Immature natural killer cell (primary cell): Measurements from ENCODE around the gene REL. TPM values are rescaled to one million over a fixed set of nuclear protein-coding genes. Genes with fewer than 3 reads are reported as not detected.
"Not testable (repeated sequence)": the region's sequence is repeated elsewhere in the genome, so short reads cannot be mapped to it uniquely, and the experiment has no call there.

ENCODE experiments used
- DNase-seq, 3 donors: peaks; one replicate each; pipeline ENCODE4 v3.0.0; 2022; ENCODE audit warnings: mixed read lengths in 1 of 3
- H3K27ac Mint-ChIP-seq, 6 donors: one replicate each; pipeline ENCODE4 v1.8.0; 2020; ENCODE audit warnings: mixed read lengths in 6 of 6, mild to moderate bottlenecking in 5 of 6, inconsistent platforms in 4 of 6, moderate library complexity in 3 of 6
- H3K27me3 Mint-ChIP-seq, 3 donors: one replicate each; pipeline ENCODE4 v1.8.0; 2020 to 2021; ENCODE audit warnings: low read depth in 3 of 3, mild to moderate bottlenecking in 3 of 3, mixed read lengths in 3 of 3, moderate library complexity in 3 of 3, inconsistent platforms in 1 of 3
- H3K36me3 Mint-ChIP-seq, 3 donors: one replicate each; pipeline ENCODE4 v1.8.0; 2020; ENCODE audit warnings: mixed read lengths in 3 of 3, inconsistent platforms in 2 of 3, mild to moderate bottlenecking in 2 of 3
- H3K4me1 Mint-ChIP-seq, 2 donors: one replicate each; pipeline ENCODE4 v1.8.0; 2020; ENCODE audit warnings: inconsistent platforms in 2 of 2, mild to moderate bottlenecking in 2 of 2, mixed read lengths in 2 of 2, moderate library complexity in 1 of 2
- H3K4me3 Mint-ChIP-seq, 5 donors: one replicate each; pipeline ENCODE4 v1.8.0; 2020; ENCODE audit warnings: mild to moderate bottlenecking in 5 of 5, mixed read lengths in 5 of 5, inconsistent platforms in 3 of 5, moderate library complexity in 3 of 5
- H3K9me3 Mint-ChIP-seq, 6 donors: one replicate each; pipeline ENCODE4 v1.8.0; 2020; ENCODE audit warnings: mild to moderate bottlenecking in 6 of 6, mixed read lengths in 6 of 6, inconsistent platforms in 4 of 6, moderate library complexity in 3 of 6
- polyA plus RNA-seq, 3 donors: library from polyadenylated mRNA; unstranded; fragments of 300-500 nt; fragmentation: Illumina TruSeq; gene quantifications; one replicate each; pipeline ENCODE4 v1.2.3, GENCODE V29; 2021

REL gene
- polyA plus RNA-seq, 3 donors from 2014 or later: 6.4 to 47.7 (median 21.7) TPM

- Mint-ChIP-seq H3K4me3 (no peak overlapping the region), H3K36me3 (no peaks in the 10 kb centered on the region), H3K27me3 (peaks cover under 1% of the 10 kb centered on the region in 3 donors), H3K27ac (peak overlapping the region in 2 of 6 donors; percentile 0 to 14), H3K4me1 (peaks cover 3 to 7% of the 10 kb centered on the region in 2 donors), H3K9me3 (no peaks in the 10 kb centered on the region)
- DNase-seq: no peak
Measured at GRCh38 chr2:60875520-60875919, 5.9 kb upstream of the REL start.

- Mint-ChIP-seq H3K4me1 (peaks cover 20 to 38% of the 10 kb centered on the region in 2 donors), H3K4me3 (peak overlapping the region; percentile 93 to 98 (median 95)), H3K27ac (peak overlapping the region; percentile 95 to 100 (median 98)), H3K36me3 (no peaks in the 10 kb centered on the region), H3K27me3 (peaks cover 9 to 25% (median 23%) of the 10 kb centered on the region in 3 donors), H3K9me3 (no peaks in the 10 kb centered on the region)
- DNase-seq: no peak
Measured at GRCh38 chr2:60880643-60881046, 729 bp upstream of the REL start.

- peak overlapping the region; percentile 95 to 100 (median 98) for H3K27ac Mint-ChIP-seq
- peaks cover 38 to 61% of the 10 kb centered on the region in 2 donors for H3K4me1 Mint-ChIP-seq
- no peaks in the 10 kb centered on the region for H3K9me3 Mint-ChIP-seq
- DNase-seq: peak; percentile 47 to 60 (median 53)
- peak overlapping the region; percentile 93 to 98 (median 97) for H3K4me3 Mint-ChIP-seq
- no peaks in the 10 kb centered on the region for H3K36me3 Mint-ChIP-seq
- peaks cover 9 to 25% (median 23%) of the 10 kb centered on the region in 3 donors for H3K27me3 Mint-ChIP-seq
Measured at GRCh38 chr2:60882971-60883753, 1.8 kb downstream of the REL start.

GRCh38 chr2:60883896-60884295 is 2.5 kb downstream of the REL start:
- Mint-ChIP-seq H3K36me3 (no peaks in the 10 kb centered on the region), H3K27ac (peak overlapping the region; percentile 95 to 100 (median 98)), H3K9me3 (no peaks in the 10 kb centered on the region), H3K4me1 (peaks cover 45 to 69% of the 10 kb centered on the region in 2 donors), H3K27me3 (peaks cover 9 to 27% (median 23%) of the 10 kb centered on the region in 3 donors), H3K4me3 (peak overlapping the region; percentile 93 to 98 (median 97))
- no peak for DNase-seq

- H3K27me3 Mint-ChIP-seq: peaks cover 9 to 27% (median 25%) of the 10 kb centered on the region in 3 donors
- no peak for DNase-seq
- H3K36me3 Mint-ChIP-seq: peaks cover 0 to 1% (median 0%) of the 10 kb centered on the region in 3 donors
- H3K27ac Mint-ChIP-seq: peak overlapping the region; percentile 89 to 99 (median 94)
- H3K9me3 Mint-ChIP-seq: no peaks in the 10 kb centered on the region
- H3K4me1 Mint-ChIP-seq: peaks cover 53 to 78% of the 10 kb centered on the region in 2 donors
- peak overlapping the region; percentile 74 to 97 (median 94) for H3K4me3 Mint-ChIP-seq
Measured at GRCh38 chr2:60884800-60885199, 3.4 kb downstream of the REL start.

- H3K4me1 Mint-ChIP-seq: peaks cover 59 to 78% of the 10 kb centered on the region in 2 donors
- peak overlapping the region; percentile 89 to 99 (median 94) for H3K27ac Mint-ChIP-seq
- DNase-seq: no peak
- peaks cover 6 to 25% (median 24%) of the 10 kb centered on the region in 3 donors for H3K27me3 Mint-ChIP-seq
- H3K9me3 Mint-ChIP-seq: no peaks in the 10 kb centered on the region
- H3K4me3 Mint-ChIP-seq: peak overlapping the region; percentile 74 to 97 (median 94)
- H3K36me3 Mint-ChIP-seq: peaks cover 0 to 7% (median 4%) of the 10 kb centered on the region in 3 donors
Measured at GRCh38 chr2:60885683-60886082, 4.3 kb downstream of the REL start.

- DNase-seq: no peak
- H3K27ac Mint-ChIP-seq: peak overlapping the region in 5 of 6 donors; percentile 16 to 76 (median 34)
- H3K4me1 Mint-ChIP-seq: peaks cover 71 to 89% of the 10 kb centered on the region in 2 donors
- peaks cover 4 to 14% (median 5%) of the 10 kb centered on the region in 3 donors for H3K36me3 Mint-ChIP-seq
- peaks cover 5 to 18% (median 12%) of the 10 kb centered on the region in 3 donors for H3K27me3 Mint-ChIP-seq
- H3K9me3 Mint-ChIP-seq: no peaks in the 10 kb centered on the region
- H3K4me3 Mint-ChIP-seq: peak overlapping the region in 3 of 5 donors; percentile 27 to 60 (median 34)
Measured at GRCh38 chr2:60886991-60887390, 5.6 kb downstream of the REL start.

GRCh38 chr2:60888853-60889252 is 7.5 kb downstream of the REL start:
- H3K4me3 Mint-ChIP-seq: no peak overlapping the region
- peaks cover 67 to 87% of the 10 kb centered on the region in 2 donors for H3K4me1 Mint-ChIP-seq

GRCh38 chr2:60889581-60890392 is 8.4 kb downstream of the REL start:
- Mint-ChIP-seq H3K27ac (peak overlapping the region; percentile 57 to 87 (median 77)), H3K4me1 (peaks cover 64 to 87% of the 10 kb centered on the region in 2 donors), H3K36me3 (peaks cover 7 to 25% (median 16%) of the 10 kb centered on the region in 3 donors), H3K4me3 (peak overlapping the region in 2 of 5 donors; percentile 10 to 59)
- not testable (repeated sequence) for H3K9me3 Mint-ChIP-seq, H3K27me3 Mint-ChIP-seq, DNase-seq

More at GRCh38 chr2:60888853-60889252, 7.5 kb downstream of the REL start:
- H3K27ac Mint-ChIP-seq: peak overlapping the region; percentile 6 to 84 (median 70)
- peaks cover 4 to 18% (median 10%) of the 10 kb centered on the region in 3 donors for H3K36me3 Mint-ChIP-seq
- no peak for DNase-seq
- no peaks in the 10 kb centered on the region for H3K9me3 Mint-ChIP-seq
- H3K27me3 Mint-ChIP-seq: peaks cover under 1 to 4% (median 2%) of the 10 kb centered on the region in 3 donors

- Mint-ChIP-seq H3K9me3 (no peaks in the 10 kb centered on the region), H3K36me3 (peaks cover 9 to 27% (median 16%) of the 10 kb centered on the region in 3 donors), H3K27me3 (peaks cover 0 to 4% (median 2%) of the 10 kb centered on the region in 3 donors), H3K4me1 (peaks cover 58 to 81% of the 10 kb centered on the region in 2 donors), H3K4me3 (no peak overlapping the region), H3K27ac (peak overlapping the region; percentile 46 to 87 (median 77))
- DNase-seq: no peak
Measured at GRCh38 chr2:60890393-60890707, 9.0 kb downstream of the REL start.

GRCh38 chr2:60891180-60891579 is 9.8 kb downstream of the REL start:
- H3K4me3 Mint-ChIP-seq: no peak overlapping the region
- H3K27ac Mint-ChIP-seq: peak overlapping the region in 4 of 6 donors; percentile 18 to 87 (median 66)
- H3K4me1 Mint-ChIP-seq: peaks cover 51 to 73% of the 10 kb centered on the region in 2 donors
- H3K36me3 Mint-ChIP-seq: peaks cover 12 to 29% (median 16%) of the 10 kb centered on the region in 3 donors
- no peaks in the 10 kb centered on the region for H3K9me3 Mint-ChIP-seq
- peaks cover 0 to 4% (median 2%) of the 10 kb centered on the region in 3 donors for H3K27me3 Mint-ChIP-seq
- no peak for DNase-seq

GRCh38 chr2:60898567-60898966 is 17.2 kb downstream of the REL start:
- H3K27ac Mint-ChIP-seq: peak overlapping the region in 3 of 6 donors; percentile 48 to 79 (median 70)
- H3K9me3 Mint-ChIP-seq: no peaks in the 10 kb centered on the region
- H3K4me1 Mint-ChIP-seq: peaks cover 17 to 55% of the 10 kb centered on the region in 2 donors
- H3K4me3 Mint-ChIP-seq: no peak overlapping the region
- H3K36me3 Mint-ChIP-seq: peaks cover 37 to 46% (median 39%) of the 10 kb centered on the region in 3 donors
- H3K27me3 Mint-ChIP-seq: peaks cover 0 to 7% (median 5%) of the 10 kb centered on the region in 3 donors
- DNase-seq: no peak

- no peak for DNase-seq
- Mint-ChIP-seq H3K36me3 (peaks cover 31 to 40% (median 38%) of the 10 kb centered on the region in 3 donors), H3K4me3 (no peak overlapping the region), H3K4me1 (peaks cover 15 to 47% of the 10 kb centered on the region in 2 donors), H3K27ac (peak overlapping the region; percentile 30 to 75 (median 52)), H3K27me3 (peaks cover 0 to 8% (median 7%) of the 10 kb centered on the region in 3 donors), H3K9me3 (no peaks in the 10 kb centered on the region)
Measured at GRCh38 chr2:60899230-60899891, 18.0 kb downstream of the REL start.
